Renal pelvis (tissue), 4 donors: Measurements from ENCODE around the gene DCDC1. TPM values are rescaled to one million over a fixed set of nuclear protein-coding genes. Genes with fewer than 3 reads are reported as not detected.
"Not testable (repeated sequence)": the region's sequence is repeated elsewhere in the genome, so short reads cannot be mapped to it uniquely, and the experiment has no call there.

Experiments used
- DNase-seq: peaks from one replicate; pipeline ENCODE4 v3.0.0-alpha.2; 2013
- polyA plus RNA-seq, 3 donors: library from polyadenylated mRNA; unstranded; fragments of 120-200 nt; gene quantifications; one replicate each; pipeline ENCODE4 v1.2.1, GENCODE V29; 2013; ENCODE audit not compliant: insufficient read length in 3 of 3

DCDC1 gene
- polyA plus RNA-seq, 3 donors = 3.5 to 6.3 (median 6.1) TPM

- no peak for DNase-seq
Measured at GRCh38 chr11:30991802-30992512, 377.6 kb downstream of the DCDC1 start.

GRCh38 chr11:30991376-30991775 lies 378.2 kb downstream of the DCDC1 start:
- DNase-seq = no peak

GRCh38 chr11:30990625-30991296 lies 378.8 kb downstream of the DCDC1 start:
- no peak for DNase-seq

- no peak for DNase-seq
Measured at GRCh38 chr11:30987819-30988218, 381.7 kb downstream of the DCDC1 start.

DNA sequence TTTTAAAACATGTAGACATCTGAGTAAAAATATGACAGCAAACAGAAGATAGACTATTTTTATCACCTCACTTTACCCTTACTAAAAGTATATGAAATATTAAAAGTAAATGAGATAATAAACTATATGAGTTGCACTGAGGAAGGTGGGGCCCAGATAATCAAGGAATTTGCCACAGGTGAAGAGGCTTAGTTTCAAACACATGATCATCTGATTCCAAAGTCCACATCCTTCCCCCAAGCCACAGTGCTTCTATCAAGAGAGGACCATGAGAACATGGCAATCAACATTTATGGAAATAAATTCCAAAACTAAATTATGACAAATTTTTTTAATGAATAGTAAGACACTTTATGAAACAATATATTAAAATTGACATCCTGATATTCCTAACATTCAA lies 384.0 kb downstream of the DCDC1 start:
- no peak for DNase-seq

DNA sequence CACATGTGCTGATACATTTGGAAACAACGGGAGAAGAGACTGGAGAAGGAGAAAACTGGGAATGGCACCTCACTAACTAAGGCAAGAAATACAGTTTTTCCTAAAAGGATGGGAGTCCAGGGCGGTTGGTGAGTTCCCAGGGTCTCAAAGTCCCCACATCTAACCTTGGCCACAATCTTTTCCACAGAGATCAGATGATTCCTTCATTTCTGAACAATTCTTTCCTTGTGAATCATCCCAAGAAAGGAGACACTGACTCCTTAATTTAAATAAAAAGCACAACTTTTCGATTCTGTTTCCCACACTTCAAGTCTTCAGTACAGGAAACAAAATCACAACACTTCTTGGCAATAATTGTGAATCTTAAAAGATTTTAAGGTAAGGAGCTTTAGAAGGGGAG lies 384.7 kb downstream of the DCDC1 start:
- no peak for DNase-seq

DNA sequence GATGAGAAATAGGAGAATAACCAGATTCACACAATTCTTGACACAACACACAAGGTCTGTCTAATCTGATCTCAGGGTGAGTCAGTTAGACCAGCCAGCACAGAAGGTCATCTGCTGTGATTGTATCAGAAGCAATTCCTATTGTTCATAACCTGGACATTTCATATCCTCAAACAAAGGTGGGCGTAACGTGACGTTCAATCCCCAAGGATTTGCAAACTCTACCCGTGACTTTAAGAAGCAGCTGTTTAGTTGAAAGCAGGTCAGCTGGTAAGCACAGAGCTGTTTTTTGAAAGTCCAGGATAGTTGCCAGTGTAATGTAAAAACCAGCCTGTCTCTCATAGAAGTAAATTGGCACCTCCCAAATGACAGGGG lies 385.1 kb downstream of the DCDC1 start:
- DNase-seq = no peak

DNA sequence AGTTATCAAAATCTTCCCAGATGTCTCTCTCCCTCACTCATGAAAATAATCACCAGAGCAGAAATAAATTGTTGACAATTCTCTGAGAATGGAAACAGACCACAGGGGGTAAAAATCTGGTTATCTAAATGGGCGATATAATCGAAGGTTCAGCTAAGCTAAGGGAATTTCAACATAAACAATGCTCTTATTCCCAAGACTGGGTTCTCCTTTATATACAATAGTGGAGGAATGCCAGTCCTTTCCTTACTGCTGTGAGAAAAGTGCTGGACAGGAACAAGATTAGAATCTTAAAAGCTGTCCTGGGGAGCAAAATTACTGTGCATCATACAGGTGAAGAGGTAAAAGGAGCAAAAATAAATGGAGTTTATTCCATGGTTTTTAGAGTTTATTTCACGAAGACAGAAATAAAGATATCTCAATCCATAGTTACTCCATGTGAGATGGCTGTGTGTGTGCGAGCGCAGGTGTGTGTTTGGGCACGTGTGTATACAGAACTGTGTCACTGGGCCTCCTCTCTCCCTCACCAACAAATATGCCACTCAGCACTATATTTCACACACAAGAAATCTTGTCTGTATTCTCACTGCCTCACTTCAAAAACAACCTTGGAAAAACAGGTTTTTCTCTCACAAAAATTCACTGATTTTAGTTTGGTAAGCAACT lies 385.6 kb downstream of the DCDC1 start:
- DNase-seq = no peak

DNA sequence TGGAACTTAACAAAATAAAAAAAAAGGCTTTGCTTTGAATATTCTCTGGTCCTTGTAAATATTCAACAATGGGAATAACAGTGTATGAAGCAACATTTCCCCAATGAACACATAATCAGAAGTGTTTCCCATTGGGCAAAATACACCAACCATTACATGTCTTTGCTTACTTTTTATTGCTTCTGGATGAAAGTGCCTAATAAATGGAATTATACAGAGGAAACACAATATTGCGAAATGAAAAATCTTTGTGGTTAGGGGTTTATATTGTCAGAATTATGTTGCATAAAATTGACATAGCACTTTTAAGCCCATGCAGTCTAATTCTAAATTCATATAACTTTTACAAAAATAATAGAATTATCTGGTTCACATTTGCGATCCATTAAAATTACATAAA lies 386.4 kb downstream of the DCDC1 start:
- DNase-seq = no peak

DNA sequence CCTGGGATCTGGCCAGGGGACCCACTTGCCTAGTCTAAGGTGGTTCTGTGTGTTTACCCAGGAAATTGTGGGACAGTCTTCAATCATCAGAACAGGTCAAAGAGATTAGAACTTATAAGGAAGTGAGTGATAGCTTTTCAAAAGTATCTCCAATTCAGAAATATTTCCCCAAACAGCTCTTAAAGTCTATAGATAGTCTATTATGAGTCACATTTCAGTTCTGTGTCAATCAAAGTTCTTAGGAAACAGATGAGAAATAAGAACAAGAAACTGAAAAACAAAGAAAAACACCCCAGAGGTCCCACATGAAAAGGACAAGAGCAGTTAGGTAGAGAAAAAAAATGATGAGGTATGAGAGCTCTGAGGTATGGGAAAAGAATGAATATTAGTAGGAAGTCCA lies 402.0 kb downstream of the DCDC1 start:
- DNase-seq = no peak

DNA sequence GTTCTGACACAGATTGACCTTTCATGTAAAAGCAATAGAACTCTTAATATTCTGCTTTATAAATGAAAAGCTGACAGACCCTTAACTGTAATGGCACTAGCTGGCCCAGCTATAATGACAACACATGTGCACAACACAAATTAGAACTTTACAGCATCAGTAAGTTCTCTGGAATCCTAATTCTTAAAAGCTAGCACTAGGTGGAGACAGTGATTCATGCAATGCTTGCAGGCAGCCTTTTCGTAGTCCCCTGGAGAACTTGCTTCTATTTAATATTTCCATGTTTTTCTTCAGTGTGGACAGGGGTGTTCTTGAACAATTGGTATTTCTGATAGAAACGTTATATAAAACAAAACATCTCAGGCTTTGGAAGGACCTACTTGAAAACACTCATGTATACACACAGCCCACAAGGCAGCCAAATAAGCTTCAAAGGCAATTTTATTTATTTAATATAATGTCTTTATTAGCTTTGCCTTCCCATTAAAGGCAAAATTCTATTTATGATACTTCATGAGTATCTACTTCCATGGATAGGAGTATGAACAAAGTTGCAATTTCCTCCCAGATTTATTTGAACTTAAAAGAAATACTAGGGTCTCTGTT lies 409.0 kb downstream of the DCDC1 start:
- DNase-seq = peak; percentile 5

GRCh38 chr11:30956751-30957150 lies 412.8 kb downstream of the DCDC1 start:
- no peak for DNase-seq

GRCh38 chr11:30949838-30950237 lies 419.7 kb downstream of the DCDC1 start:
- no peak for DNase-seq

DNA sequence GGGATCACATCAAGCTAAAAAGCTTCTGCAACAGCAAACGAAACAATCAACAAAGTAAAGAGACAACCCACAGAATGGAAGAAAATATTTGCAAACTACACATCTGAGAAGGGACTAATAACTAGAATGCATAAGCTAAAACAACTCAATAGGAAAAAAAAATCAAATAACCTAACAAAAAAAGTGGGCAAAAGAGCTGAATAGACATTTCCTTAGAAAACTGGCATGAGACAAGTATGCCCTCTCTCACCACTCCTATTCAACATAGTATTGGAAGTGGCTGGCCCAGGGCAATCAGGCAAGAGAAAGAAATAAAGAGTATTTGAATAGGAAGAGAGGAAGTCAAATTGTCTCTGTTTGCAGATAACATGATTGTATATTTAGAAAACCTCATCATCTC lies 421.8 kb downstream of the DCDC1 start:
- not testable (repeated sequence) for DNase-seq

DNA sequence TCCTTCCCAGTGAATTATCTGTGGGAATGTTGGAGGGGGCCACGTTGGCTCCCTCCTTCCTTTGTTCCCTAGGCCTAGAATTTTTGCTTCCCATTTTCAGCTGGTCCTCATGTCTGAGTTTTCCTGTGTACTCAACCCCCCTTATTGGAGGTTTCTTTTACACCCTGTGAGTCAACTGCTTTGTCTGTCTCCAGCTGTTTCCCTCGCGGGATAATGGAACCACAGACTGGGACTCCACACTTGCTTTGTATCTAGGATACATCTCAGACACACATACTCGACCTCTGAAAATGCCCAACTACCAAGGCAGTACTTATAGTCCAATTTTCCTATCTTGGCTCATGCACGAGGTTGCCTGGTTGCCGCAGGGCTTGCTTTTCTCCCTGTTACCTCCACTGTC lies 430.7 kb downstream of the DCDC1 start:
- DNase-seq = no peak

DNA sequence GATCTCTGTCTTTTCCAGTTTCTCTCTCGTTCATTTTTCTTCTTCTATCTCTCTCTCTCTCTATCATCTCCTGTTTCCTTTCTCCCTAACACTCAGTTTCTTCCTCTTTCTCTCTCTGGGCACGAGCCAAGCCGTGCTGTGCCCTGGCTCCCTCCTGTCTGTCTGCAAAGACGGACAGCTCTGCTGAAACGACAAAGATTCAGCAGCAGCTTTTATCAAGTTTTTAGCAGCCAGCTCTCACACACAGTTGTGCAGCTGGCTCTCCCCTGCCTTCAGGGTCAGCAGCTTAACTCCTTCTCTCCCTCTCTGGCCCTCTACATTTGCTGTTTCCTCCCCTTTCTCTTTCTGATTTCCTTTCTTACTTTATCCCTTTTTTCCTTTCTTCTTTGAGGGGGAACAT lies 431.4 kb downstream of the DCDC1 start:
- DNase-seq = no peak

GRCh38 chr11:30936491-30936890 lies 433.0 kb downstream of the DCDC1 start:
- no peak for DNase-seq

DNA sequence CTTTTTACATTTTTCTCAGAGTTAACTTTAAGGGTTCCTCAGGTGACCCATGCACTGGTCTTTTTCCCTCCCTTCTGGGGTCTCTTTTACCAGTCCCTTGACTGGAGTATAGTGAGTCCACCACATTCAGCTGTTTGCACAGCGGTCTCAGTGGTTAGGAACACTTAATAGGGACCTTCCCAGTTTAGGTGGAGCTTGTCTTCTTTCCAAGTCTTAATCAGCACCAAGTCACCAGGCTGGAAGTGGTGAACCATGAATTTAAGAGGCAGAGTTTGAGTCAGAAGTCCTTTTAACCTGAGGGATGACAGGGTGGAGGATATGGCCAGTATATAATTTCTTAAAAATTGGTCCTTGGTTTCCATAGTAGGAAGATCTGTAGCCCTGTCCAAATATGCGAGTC lies 433.7 kb downstream of the DCDC1 start:
- no peak for DNase-seq

- no peak for DNase-seq
Measured at GRCh38 chr11:30926130-30926529, 443.4 kb downstream of the DCDC1 start.

GRCh38 chr11:30921811-30922210 lies 447.7 kb downstream of the DCDC1 start:
- no peak for DNase-seq

- no peak for DNase-seq
Measured at GRCh38 chr11:30919389-30920152, 450.0 kb downstream of the DCDC1 start.

DNA sequence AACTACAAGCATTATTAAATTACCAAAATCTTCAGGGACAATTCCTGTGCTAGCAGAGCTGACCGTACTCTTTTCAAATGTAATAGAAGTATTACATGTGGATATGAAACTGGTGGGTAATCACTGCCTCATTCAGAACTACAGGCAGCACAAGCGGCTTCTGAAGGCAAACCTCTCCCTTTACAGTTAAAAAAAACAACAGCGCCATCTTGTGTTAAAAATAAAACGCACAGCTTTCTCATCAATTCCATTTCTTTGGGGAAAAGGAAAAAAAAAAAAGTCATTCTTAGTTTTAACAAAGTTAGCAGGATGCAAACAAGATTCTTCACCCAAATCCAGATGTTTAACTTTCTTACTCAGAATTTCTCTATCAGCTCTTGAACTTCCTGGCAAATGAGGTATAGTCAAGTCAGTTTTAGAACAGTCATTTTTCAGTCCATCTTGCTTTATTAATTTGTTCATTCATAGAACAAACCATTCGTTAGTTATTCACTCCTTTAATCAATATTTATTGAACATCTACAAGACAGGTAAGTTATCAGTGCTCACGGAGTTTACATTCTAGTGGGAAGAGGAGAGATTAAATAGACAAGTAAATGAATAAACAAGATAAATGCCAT lies 451.6 kb downstream of the DCDC1 start:
- peak; percentile 63 for DNase-seq
